Measurements from ENCODE around the gene CCDC102A.

The CCDC102A gene

GRCh38 chr16:57535680-57536305 is 578 bp downstream of the CCDC102A start:
- no peak for FAIRE-seq

- no peak for FAIRE-seq
Measured at GRCh38 chr16:57534881-57535658, 1.3 kb downstream of the CCDC102A start.

- FAIRE-seq, result no peak
Measured at GRCh38 chr16:57534337-57534880, 2.0 kb downstream of the CCDC102A start.

- no peak for FAIRE-seq
Measured at GRCh38 chr16:57533431-57534336, 2.7 kb downstream of the CCDC102A start.

DNA sequence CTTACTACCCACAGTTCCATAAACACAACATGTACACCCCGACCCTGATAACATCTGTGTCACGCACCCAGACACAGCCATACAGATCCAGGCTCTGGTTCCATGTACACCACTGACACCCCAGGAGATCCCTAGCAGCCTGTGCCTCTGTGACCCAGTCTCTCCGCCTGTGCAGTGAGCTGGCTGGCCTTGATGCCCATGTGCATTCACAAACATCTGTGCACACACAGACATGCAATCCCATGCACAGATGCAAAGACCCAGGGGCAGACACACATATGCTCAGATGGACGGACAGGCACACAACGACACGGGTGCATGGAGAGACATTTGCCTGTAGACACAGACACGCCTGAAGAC is 4.1 kb downstream of the CCDC102A start:
- no peak for FAIRE-seq

DNA sequence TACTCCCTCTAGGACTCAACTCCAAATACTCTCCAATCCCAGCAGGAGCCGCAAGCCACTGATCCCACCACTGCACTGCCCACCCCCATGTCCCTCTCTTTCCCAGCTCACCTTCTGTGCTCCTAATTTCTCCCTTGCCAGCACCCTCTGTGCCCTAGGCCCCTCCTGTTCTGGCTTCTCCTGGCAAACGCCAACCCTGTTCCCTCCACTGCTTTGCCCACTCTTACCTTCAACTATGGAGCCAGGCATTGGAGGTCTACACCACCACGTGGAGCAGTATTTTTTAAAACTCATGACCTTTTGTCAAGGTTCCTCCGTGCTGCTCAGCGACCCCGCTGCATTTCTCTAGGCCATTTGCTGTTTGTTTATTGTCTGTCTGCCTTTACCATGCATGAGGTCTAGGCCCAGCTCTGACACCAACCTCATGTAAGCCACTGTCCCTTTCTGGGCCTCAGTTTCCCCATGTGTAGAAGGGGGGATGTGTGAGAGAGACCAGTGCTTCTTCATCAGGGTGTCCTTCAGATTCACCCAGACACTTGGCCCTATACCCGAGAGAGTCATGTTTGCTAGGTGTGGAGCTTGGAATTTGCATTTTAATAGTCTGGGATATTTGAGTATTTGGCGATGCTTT is 4.6 kb downstream of the CCDC102A start:
- FAIRE-seq, result no peak

- FAIRE-seq, result no peak
Measured at GRCh38 chr16:57531253-57531575, 5.2 kb downstream of the CCDC102A start.

DNA sequence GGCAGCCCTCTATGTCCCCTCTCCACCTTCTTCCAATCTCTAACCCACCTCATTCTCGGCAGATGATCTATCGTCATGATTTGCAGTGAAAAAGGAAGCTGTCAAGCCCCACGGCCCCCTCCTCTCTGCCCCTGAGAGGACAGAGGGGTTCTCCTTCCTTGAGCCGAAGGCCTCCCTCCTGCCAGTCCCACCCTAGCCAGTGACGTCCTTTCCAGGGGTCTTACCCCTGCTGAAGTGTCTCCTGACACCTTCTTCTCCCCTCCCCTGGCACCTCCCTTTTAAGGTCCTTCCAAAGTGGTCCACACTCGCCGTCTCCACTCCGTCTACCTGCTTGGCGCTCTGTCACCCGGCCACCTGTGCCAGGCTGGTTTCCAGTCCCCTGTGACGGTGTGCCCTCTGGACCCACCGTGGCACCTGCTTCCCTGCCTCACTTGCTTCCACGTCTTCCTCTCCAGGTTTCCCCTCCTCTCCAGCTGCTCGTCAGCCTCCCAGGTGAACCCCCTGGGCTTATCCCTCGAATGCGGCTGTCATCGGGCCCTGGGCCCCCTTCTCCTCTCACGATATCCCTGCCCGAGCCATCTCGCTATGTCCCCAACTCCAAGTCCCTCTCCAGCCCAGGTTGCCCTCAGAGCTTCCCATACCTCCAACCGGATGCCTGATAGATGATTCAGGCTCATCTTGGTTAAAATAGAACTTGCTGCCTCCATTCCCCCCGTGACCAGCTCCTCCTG is 5.7 kb downstream of the CCDC102A start:
- FAIRE-seq, result no peak

- FAIRE-seq, result no peak
Measured at GRCh38 chr16:57530104-57530521, 6.3 kb downstream of the CCDC102A start.

DNA sequence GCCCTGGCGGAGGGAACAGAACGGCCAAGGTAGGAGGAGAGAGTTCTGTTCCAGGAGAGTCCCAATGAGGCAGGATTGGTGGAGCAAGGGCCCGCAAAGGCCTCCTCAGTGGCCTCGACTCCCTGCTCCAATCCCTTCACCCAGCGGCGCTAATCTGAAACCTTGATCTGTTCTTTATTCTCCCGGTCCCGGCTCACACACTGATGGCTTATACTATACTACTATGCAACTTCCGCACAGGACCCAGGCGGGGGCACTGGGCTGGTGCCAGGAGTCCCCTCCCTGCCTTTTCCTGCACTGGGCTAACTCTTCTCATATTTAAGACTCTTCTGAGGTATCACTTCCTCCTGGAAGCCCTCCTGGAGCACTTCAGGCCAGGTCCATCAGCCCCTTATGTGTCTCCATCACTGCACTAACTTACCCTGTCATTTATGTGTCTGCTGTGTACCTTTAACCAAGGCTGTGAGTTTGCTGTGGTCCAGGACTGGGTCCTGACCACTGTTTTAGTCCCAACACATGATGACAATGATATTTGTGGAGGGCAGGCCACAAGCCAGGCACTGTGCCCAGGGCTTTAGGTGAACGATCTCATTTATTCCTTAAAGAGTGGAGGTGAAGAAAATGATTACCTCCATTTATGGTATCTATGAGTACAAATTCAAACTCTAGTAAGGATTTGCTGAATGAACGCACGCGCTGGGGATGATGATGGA is 6.8 kb downstream of the CCDC102A start:
- no peak for FAIRE-seq

DNA sequence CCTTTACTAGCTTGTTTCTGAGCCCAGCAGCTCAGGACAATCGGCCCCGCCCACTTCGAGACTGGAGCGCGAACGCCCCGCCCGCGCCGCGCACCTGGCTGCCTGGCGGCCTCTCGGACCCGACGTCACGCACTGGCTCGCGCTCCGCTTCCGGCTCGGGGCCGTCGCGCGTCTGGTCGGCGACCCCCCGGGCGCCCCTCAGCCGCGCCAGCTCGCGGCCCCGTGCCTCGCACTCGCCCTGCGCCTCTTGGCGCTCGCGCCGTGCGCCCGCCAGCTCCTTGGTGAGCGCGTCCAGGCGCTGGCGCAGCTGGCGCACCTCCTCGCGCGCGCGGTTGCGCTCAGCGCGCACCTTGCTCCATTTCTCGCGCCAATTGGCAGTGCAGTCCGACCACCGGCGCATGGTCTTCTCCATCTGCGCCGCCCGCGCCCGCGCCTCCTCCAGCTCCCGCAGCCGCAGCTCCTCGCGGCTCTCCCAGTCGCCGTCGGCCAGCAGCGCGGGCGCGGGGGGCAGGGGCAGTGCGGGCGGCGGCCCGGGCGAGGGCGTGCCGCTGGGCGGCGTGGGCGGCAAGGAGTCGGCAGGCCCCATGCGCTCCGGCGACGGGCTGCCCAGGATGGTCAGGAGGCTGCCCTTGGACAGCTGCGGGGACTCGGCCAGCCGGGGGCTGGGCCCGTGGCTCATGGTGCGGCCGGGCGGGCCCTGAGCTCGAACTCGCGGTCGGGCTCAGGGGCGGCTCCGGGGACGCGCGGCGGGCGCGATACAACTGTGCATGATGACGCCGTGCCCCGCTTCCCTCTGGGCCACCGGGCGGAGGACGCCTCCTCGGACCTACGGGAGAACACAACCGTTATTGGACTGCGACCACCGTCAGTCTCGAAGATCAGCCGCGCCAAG is 7.6 kb downstream of the CCDC102A start:
- FAIRE-seq, result no peak

DNA sequence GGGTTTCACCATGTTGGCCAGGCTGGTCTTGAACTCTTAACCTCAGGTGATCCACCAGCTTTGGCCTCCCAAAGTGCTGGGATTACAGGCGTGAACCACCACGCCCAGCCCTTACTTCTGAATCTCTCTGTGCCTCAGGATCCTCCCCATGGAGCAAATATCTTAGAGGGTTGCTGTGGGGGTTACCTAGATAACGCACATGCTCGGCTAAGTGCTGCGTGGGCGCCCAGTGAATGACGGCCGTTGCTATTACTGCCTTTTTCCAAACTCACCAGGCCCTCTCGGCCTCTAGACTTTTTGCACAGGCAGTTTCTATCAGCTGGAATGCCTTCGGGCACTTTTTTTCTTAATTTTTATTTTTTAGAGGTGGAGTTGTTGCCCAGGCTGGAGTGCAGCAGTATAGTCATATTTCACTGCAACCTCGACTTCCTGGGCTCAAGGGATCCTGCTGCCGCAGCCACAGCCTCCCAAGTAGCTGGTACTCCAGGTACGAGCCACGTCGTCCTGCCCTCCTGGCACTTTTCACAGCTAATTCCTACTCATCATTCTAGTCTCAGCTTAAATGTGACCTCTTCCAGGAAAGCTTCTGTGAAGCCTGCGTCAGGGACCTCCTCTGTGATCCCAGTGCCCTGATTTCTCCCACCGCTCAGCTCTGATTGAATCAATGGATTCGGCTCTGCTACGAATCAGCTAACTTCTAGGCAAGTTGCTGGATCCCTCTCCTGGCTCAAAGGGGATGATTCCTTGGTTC is 8.6 kb downstream of the CCDC102A start:
- no peak for FAIRE-seq

GRCh38 chr16:57527027-57527426 is 9.3 kb downstream of the CCDC102A start:
- FAIRE-seq, result no peak

- no peak for FAIRE-seq
Measured at GRCh38 chr16:57526498-57526897, 9.9 kb downstream of the CCDC102A start.

DNA sequence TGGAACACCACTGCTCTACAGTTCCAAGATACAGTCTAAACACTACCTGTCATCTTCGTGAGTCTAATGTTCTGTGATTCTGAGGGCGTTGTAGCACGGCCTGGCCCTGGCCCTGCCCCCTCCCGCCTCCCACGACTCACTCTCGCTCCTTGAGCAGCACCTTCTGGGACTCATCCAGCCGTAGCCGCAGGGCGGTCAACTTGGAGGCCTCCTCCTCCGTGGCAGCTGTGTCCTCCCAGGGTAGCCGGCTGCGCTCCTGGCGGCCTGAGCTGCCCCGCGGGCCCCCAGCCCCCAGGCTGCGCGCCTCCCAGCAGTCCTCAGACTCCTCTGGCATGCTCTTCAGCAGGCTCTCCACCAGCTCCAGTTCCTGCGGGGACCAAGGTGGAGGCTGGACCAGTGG is 10.6 kb downstream of the CCDC102A start:
- no peak for FAIRE-seq

DNA sequence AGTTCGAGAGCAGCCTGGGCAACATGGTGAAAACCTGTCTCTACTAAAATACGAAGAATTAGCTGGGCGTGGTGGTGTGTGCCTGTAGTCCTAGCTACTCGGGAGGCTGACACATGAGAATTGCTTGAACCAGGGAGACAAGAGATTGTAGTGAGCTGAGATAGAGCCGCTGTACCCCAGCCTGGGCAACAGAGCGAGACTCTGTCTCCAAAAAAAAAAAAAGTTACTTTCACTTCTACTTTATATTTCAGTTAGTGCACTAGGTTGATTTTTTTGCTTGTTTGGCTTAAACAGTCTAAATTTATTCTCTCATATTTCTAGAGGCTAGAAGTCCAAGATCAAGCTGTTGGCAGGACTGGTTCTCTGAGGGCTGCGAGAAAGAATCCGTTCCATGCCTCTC is 13.4 kb downstream of the CCDC102A start:
- no peak for FAIRE-seq

- no peak for FAIRE-seq
Measured at GRCh38 chr16:57519796-57520360, 16.5 kb downstream of the CCDC102A start.

GRCh38 chr16:57518922-57519321 is 17.4 kb downstream of the CCDC102A start:
- FAIRE-seq, result no peak

DNA sequence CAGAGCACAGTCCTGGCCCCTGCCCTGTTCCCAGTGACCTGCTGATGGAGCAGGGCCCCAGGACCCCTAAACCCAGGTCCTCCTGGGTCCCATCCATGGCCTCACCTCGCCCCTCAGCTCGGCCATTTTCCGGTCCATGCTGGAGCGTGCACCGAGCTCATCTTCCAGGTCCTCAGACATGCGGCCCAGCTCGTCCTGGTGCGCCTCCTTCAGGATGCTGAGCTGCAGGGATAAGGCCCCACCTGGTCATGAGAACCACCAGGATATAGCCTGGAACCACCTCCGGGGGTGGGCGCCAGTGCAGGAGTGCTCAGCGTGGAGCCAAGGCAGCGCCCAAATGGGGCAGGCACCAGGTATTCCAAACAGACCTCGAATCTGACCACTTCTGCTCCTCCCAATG is 17.9 kb downstream of the CCDC102A start:
- no peak for FAIRE-seq
